Erythroblast (primary cell): Measurements from ENCODE around the gene NPLOC4.

ENCODE experiments used
- GATA1 ChIP-seq: IDR thresholded peaks from 2 replicates; pipeline ENCODE4 v1.6.1; 2011; ENCODE audit warnings: low read depth, mild to moderate bottlenecking, control low read depth, low read length, moderate library complexity
- POLR2A ChIP-seq: IDR thresholded peaks from 2 replicates; pipeline ENCODE4 v1.6.1; 2011; ENCODE audit warnings: mild to moderate bottlenecking, low read length

DNA sequence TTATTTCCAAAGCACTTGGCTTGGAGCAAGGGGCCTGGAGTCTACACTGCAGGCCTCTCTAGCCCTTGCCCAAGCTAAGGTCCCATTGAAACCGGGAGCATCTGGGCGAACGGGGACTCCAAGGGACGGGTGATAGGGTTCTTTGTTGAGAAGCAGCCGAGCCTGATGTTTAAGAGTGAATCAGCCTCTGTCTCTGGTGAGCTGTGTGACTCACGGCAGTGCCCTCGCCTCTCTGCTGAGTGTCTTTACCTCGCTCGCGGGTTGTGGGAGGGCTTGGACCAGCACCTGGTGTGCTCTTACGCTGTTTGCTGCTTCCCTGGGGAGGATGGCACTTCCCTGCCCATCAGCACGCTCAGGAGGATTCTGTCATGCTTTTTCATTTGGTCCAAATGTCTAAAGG lies 48.2 kb upstream of the NPLOC4 start:
- no peak for TF ChIP-seq POLR2A
- no peak for TF ChIP-seq GATA1
